Measurements from ENCODE around the gene SLC15A3.

DNA sequence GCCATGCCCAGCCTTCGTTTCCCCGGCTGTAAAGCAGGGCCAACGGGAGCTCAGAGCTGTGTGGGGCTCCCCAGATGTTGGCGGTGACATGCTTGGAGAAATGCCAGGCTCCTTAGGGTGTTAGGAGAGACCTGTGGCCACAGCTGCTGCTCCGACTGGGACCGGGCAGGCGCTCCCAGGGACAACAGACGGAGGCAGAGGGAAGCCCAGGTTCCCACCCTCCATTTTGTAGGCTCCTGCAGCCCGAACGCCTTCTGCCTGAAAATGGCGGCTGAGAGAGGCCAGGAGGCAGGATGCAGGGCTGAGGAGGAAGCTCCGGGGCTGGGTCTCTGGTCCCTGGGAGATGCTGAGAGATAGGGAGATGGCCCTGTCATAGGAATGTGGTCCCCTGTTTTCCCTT, 29.5 kb upstream of the SLC15A3 start:
- TF ChIP-seq POLR2AphosphoS5 (IDR thresholded peaks at IDR 0.05; ENCODE audit: low read depth, low read length) (no peak), TCF7L2 (IDR thresholded peaks at IDR 0.05; ENCODE audit: low read depth, low read length) (no peak)
- TF ChIP-seq, protein P1, sequence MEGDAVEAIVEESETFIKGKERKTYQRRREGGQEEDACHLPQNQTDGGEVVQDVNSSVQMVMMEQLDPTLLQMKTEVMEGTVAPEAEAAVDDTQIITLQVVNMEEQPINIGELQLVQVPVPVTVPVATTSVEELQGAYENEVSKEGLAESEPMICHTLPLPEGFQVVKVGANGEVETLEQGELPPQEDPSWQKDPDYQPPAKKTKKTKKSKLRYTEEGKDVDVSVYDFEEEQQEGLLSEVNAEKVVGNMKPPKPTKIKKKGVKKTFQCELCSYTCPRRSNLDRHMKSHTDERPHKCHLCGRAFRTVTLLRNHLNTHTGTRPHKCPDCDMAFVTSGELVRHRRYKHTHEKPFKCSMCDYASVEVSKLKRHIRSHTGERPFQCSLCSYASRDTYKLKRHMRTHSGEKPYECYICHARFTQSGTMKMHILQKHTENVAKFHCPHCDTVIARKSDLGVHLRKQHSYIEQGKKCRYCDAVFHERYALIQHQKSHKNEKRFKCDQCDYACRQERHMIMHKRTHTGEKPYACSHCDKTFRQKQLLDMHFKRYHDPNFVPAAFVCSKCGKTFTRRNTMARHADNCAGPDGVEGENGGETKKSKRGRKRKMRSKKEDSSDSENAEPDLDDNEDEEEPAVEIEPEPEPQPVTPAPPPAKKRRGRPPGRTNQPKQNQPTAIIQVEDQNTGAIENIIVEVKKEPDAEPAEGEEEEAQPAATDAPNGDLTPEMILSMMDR (IDR thresholded peaks at IDR 0.05): no peak
- TF ChIP-seq, protein P2, sequence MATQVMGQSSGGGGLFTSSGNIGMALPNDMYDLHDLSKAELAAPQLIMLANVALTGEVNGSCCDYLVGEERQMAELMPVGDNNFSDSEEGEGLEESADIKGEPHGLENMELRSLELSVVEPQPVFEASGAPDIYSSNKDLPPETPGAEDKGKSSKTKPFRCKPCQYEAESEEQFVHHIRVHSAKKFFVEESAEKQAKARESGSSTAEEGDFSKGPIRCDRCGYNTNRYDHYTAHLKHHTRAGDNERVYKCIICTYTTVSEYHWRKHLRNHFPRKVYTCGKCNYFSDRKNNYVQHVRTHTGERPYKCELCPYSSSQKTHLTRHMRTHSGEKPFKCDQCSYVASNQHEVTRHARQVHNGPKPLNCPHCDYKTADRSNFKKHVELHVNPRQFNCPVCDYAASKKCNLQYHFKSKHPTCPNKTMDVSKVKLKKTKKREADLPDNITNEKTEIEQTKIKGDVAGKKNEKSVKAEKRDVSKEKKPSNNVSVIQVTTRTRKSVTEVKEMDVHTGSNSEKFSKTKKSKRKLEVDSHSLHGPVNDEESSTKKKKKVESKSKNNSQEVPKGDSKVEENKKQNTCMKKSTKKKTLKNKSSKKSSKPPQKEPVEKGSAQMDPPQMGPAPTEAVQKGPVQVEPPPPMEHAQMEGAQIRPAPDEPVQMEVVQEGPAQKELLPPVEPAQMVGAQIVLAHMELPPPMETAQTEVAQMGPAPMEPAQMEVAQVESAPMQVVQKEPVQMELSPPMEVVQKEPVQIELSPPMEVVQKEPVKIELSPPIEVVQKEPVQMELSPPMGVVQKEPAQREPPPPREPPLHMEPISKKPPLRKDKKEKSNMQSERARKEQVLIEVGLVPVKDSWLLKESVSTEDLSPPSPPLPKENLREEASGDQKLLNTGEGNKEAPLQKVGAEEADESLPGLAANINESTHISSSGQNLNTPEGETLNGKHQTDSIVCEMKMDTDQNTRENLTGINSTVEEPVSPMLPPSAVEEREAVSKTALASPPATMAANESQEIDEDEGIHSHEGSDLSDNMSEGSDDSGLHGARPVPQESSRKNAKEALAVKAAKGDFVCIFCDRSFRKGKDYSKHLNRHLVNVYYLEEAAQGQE (IDR thresholded peaks at IDR 0.05; ENCODE audit: insufficient read depth in 1 of 2, low read depth in 2 of 2, low read length in 1 of 2): no peak

Data from Panc1 (cell line).